HEK293 (cell line): ENCODE results near the gene ABCA3.

Source experiments
- CTCF ChIA-PET: fragments of 350-600 bp; formaldehyde crosslinking; extraction: SDS; loops from one replicate; lab custom pipeline; 2021; ENCODE audit warnings: antibody characterized with exemption; lab: Yijun Ruan, JAX
- POLR2A ChIA-PET: fragments of 300-600 bp; formaldehyde crosslinking; extraction: SDS; loops from one replicate; lab custom pipeline; 2020; ENCODE audit warnings: antibody characterized with exemption, inconsistent platforms; lab: Yijun Ruan, JAX
- H3K27ac ChIP-seq: fragments of 200-500 bp; sonication (Bioruptor generic); 2 replicates; pipeline ENCODE4 v1.5.1; 2014; ENCODE audit warnings: low read depth, low read length, control low read depth, inconsistent platforms; ENCODE audit errors: extremely low read depth
- H3K36me3 ChIP-seq, 2 experiments: fragments of 200-500 bp in 1 of 2; sonication (Bioruptor generic) in 1 of 2; 1 replicate in 1 of 2; 2 replicates in 1 of 2; pipeline ENCODE4 v1.5.1; 2014 to 2017; ENCODE audit warnings: inconsistent platforms in 2 of 2, low read length in 2 of 2; ENCODE audit not compliant: control insufficient read depth in 2 of 2, insufficient read depth in 1 of 2
- H3K4me1 ChIP-seq: fragments of 200-500 bp; sonication (Bioruptor generic); 2 replicates; pipeline ENCODE4 v1.5.1; 2014; ENCODE audit warnings: mild to moderate bottlenecking, low read length, inconsistent platforms; ENCODE audit not compliant: control insufficient read depth, insufficient read depth
- H3K4me3 ChIP-seq: 2 replicates; pipeline ENCODE4 v1.5.1; 2011; ENCODE audit warnings: low read depth, mild to moderate bottlenecking, control low read depth, low read length, moderate library complexity
- H3K9me3 ChIP-seq: fragments of 200-500 bp; sonication (Bioruptor generic); 2 replicates; pipeline ENCODE4 v1.5.1; 2014; ENCODE audit warnings: low read depth, low read length, inconsistent platforms; ENCODE audit not compliant: control insufficient read depth, insufficient read depth
- EGR2 ChIP-seq: fragments of 450-650 bp; formaldehyde crosslinking; IDR thresholded peaks from 2 replicates; pipeline ENCODE4 v1.5.1; 2016; ENCODE audit warnings: low read depth, missing biosample characterization, missing genetic modification characterization
- KLF1 ChIP-seq: fragments of 450-650 bp; formaldehyde crosslinking; IDR thresholded peaks from 2 replicates; pipeline ENCODE4 v1.5.1; 2016; ENCODE audit warnings: missing biosample characterization, missing genetic modification characterization
- MEIS1 ChIP-seq: sonication (generic); formaldehyde crosslinking; IDR thresholded peaks from 2 replicates; pipeline ENCODE4 v1.8.1; 2022; ENCODE audit warnings: missing genetic modification reagents, mild to moderate bottlenecking, borderline replicate concordance
- OSR2 ChIP-seq: fragments of 450-650 bp; formaldehyde crosslinking; IDR thresholded peaks from 2 replicates; pipeline ENCODE4 v1.5.1; 2016; ENCODE audit warnings: missing biosample characterization, missing genetic modification characterization
- SCRT1 ChIP-seq: fragments of 450-650 bp; formaldehyde crosslinking; IDR thresholded peaks from 2 replicates; pipeline ENCODE4 v1.5.1; 2016; ENCODE audit warnings: missing biosample characterization, missing genetic modification characterization, borderline replicate concordance
- TCF7L2 ChIP-seq: IDR thresholded peaks from 2 replicates; pipeline ENCODE4 v1.6.1; 2011; ENCODE audit warnings: low read depth, mild to moderate bottlenecking, inconsistent platforms, low read length, moderate library complexity, borderline replicate concordance
- TRIM28 ChIP-seq: IDR thresholded peaks from 2 replicates; pipeline ENCODE4 v1.6.1; 2011; ENCODE audit warnings: low read length, control low read depth, borderline replicate concordance
- ZFP3 ChIP-seq: fragments of 450-650 bp; formaldehyde crosslinking; IDR thresholded peaks from 2 replicates; pipeline ENCODE4 v1.5.1; 2016; ENCODE audit warnings: low read depth, missing biosample characterization, missing genetic modification characterization
- ZFP41 ChIP-seq: fragments of 450-650 bp; formaldehyde crosslinking; IDR thresholded peaks from 2 replicates; pipeline ENCODE4 v1.5.1; 2016; ENCODE audit warnings: missing biosample characterization, missing genetic modification characterization, borderline replicate concordance
- ZIC2 ChIP-seq: fragments of 450-650 bp; formaldehyde crosslinking; IDR thresholded peaks from 2 replicates; pipeline ENCODE4 v1.5.1; 2016; ENCODE audit warnings: missing biosample characterization, missing genetic modification characterization
- ZNF223 ChIP-seq: fragments of 450-650 bp; formaldehyde crosslinking; IDR thresholded peaks from 2 replicates; pipeline ENCODE4 v1.5.1; 2016; ENCODE audit warnings: missing biosample characterization, missing genetic modification characterization
- ZNF24 ChIP-seq: fragments of 450-650 bp; formaldehyde crosslinking; IDR thresholded peaks from 2 replicates; pipeline ENCODE4 v1.5.1; 2016; ENCODE audit warnings: missing biosample characterization, missing genetic modification characterization
- ZNF514 ChIP-seq: fragments of 450-650 bp; formaldehyde crosslinking; IDR thresholded peaks from 2 replicates; pipeline ENCODE4 v1.5.1; 2016; ENCODE audit warnings: missing biosample characterization, missing genetic modification characterization
- ZNF76 ChIP-seq: fragments of 450-650 bp; formaldehyde crosslinking; IDR thresholded peaks from 2 replicates; pipeline ENCODE4; 2016; ENCODE audit warnings: low read depth, missing biosample characterization, missing genetic modification characterization, borderline replicate concordance
- ZSCAN16 ChIP-seq: fragments of 450-650 bp; formaldehyde crosslinking; IDR thresholded peaks from 2 replicates; pipeline ENCODE4 v1.5.1; 2016; ENCODE audit warnings: missing biosample characterization, missing genetic modification characterization
- ZSCAN23 ChIP-seq: fragments of 450-650 bp; formaldehyde crosslinking; IDR thresholded peaks from 2 replicates; pipeline ENCODE4 v1.5.1; 2016; ENCODE audit warnings: missing biosample characterization, missing genetic modification characterization
- TF ChIP-seq, protein P1 (sequence below): sonication (generic); formaldehyde crosslinking; IDR thresholded peaks from 2 replicates; pipeline ENCODE4 v1.8.1; 2022; ENCODE audit warnings: mild to moderate bottlenecking, moderate library complexity, missing genetic modification reagents
- TF ChIP-seq, protein P2 (sequence below): fragments of 450-650 bp; formaldehyde crosslinking; IDR thresholded peaks from 2 replicates; pipeline ENCODE4 v1.5.1; 2016; ENCODE audit warnings: missing biosample characterization, missing genetic modification characterization
- TF ChIP-seq, protein P3 (sequence below): fragments of 450-650 bp; formaldehyde crosslinking; IDR thresholded peaks from 2 replicates; pipeline ENCODE4 v1.5.1; 2016; ENCODE audit warnings: missing biosample characterization, missing genetic modification characterization

ABCA3 gene

DNA sequence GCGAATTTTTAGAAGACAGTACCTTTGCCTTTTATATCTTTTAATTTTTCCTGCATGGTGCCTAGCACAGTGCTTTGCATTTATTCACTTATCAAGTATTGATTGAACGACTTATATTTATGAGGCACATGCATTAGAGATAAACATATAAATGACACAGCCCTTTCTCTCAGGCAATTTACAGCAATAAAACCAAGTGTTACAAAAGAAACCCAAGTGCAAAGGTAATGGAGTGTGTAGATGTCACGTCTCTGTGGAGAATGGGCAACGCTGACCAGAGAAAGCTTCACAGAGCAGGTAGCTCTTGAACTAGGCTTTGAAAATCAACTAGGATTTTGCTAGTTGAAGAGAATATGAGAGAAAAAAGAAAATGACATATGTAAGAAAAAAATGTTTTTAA, 32.6 kb upstream of the ABCA3 start (continued):
- TF ChIP-seq, protein P1, sequence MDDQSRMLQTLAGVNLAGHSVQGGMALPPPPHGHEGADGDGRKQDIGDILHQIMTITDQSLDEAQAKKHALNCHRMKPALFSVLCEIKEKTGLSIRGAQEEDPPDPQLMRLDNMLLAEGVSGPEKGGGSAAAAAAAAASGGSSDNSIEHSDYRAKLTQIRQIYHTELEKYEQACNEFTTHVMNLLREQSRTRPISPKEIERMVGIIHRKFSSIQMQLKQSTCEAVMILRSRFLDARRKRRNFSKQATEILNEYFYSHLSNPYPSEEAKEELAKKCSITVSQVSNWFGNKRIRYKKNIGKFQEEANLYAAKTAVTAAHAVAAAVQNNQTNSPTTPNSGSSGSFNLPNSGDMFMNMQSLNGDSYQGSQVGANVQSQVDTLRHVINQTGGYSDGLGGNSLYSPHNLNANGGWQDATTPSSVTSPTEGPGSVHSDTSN (CRISPR knock-in tag), result no peak

DNA sequence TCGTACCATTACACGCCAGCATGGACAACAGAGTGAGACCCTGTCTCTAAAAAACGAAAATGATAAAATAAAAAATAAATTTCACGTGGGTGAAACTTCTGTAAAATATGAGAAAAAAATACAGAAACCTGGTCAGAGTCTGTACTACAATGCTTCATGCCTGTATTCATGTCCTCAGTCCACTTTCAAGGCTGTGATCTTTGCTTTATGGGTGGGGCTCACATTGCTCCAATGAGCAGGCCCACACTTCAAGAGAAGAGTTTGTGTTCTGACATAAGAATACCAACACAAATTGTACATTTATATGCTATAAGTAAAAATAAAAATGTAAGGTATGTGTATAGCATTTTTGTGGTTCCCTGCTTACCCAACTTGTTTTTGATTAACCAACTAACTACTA, 32.2 kb upstream of the ABCA3 start:
- no peak overlapping the region for H3K27ac ChIP-seq
- POLR2A ChIA-PET, result no interaction called here
- H3K9me3 ChIP-seq, result no peaks in the 10 kb centered on the region
- CTCF ChIA-PET, result no interaction called here
- H3K4me1 ChIP-seq, result no peaks in the 10 kb centered on the region
- no peak overlapping the region for H3K4me3 ChIP-seq
- H3K36me3 ChIP-seq, result no peaks in the 10 kb centered on the region
- TF ChIP-seq EGR2 (tag by site-specific recombination) (no peak), TCF7L2 (no peak), MEIS1 (CRISPR knock-in tag) (no peak), ZFP3 (no peak), ZNF223 (tag by site-specific recombination) (no peak), ZIC2 (tag by site-specific recombination) (no peak), KLF1 (tag by site-specific recombination) (no peak), ZSCAN16 (tag by site-specific recombination) (no peak), ZFP41 (tag by site-specific recombination) (no peak), TRIM28 (no peak), ZSCAN23 (tag by site-specific recombination) (no peak)
- TF ChIP-seq, protein P2, sequence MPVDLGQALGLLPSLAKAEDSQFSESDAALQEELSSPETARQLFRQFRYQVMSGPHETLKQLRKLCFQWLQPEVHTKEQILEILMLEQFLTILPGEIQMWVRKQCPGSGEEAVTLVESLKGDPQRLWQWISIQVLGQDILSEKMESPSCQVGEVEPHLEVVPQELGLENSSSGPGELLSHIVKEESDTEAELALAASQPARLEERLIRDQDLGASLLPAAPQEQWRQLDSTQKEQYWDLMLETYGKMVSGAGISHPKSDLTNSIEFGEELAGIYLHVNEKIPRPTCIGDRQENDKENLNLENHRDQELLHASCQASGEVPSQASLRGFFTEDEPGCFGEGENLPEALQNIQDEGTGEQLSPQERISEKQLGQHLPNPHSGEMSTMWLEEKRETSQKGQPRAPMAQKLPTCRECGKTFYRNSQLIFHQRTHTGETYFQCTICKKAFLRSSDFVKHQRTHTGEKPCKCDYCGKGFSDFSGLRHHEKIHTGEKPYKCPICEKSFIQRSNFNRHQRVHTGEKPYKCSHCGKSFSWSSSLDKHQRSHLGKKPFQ, result no peak

DNA sequence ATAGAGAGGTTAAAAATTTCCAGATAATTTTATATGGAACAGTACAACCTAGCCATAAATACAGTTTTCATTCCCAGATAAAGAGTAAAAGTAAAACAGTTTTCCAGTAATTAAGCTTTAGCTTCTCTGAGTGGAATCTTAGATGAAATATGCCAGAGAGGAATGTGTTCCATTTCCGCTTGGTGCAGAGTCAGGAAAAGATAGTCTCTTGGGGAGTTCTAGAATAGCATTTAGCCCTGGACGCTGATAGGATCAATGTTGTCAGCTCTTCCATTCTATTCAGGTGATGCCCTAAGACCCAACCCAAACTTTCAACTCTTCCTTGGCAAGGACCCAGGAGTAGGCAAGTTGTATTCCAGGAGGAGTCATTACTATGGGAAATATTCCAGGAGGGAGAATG, 30.9 kb upstream of the ABCA3 start:
- TF ChIP-seq ZNF514 (tag by site-specific recombination) (no peak), SCRT1 (tag by site-specific recombination) (no peak), OSR2 (no peak), ZNF76 (tag by site-specific recombination) (no peak), ZNF24 (tag by site-specific recombination) (no peak)
- TF ChIP-seq, protein P3, sequence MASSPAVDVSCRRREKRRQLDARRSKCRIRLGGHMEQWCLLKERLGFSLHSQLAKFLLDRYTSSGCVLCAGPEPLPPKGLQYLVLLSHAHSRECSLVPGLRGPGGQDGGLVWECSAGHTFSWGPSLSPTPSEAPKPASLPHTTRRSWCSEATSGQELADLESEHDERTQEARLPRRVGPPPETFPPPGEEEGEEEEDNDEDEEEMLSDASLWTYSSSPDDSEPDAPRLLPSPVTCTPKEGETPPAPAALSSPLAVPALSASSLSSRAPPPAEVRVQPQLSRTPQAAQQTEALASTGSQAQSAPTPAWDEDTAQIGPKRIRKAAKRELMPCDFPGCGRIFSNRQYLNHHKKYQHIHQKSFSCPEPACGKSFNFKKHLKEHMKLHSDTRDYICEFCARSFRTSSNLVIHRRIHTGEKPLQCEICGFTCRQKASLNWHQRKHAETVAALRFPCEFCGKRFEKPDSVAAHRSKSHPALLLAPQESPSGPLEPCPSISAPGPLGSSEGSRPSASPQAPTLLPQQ (tag by site-specific recombination), result no peak
- ChIA-PET CTCF (interaction anchor here (0.6 kb wide), 1 partner anchor 1845 kb away, joined by 3 read pairs; no protein-coding TSS in a partner anchor), POLR2A (no interaction called here)
- no peak overlapping the region for H3K27ac ChIP-seq
- no peak overlapping the region for H3K4me3 ChIP-seq
- H3K36me3 ChIP-seq, result no peaks in the 10 kb centered on the region
- no peaks in the 10 kb centered on the region for H3K9me3 ChIP-seq
- no peaks in the 10 kb centered on the region for H3K4me1 ChIP-seq
